ENCODE data around the gene RPS6KA2.

The RPS6KA2 gene

DNA sequence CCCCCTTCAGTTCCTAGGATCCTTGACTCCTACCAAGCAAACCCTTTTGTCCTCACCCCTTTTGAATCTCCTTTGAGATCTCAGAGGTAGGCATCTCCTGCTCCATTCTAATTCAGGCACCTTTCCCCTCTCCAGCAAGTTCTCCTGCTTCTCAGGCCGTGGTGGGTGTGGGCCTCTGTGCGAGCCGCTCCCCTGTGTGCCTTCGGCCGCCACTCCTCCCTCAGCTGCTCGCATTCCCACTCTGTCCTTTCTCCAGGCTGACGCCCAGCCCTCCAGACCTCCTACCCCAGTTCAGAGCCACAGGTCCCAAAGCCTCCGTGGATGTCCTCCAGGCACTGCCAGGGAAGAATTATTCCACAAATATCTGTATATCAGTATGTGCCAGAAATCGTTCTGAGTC, 19.7 kb upstream of the RPS6KA2 start:
- H3K23ac ChIP-seq (ENCODE audit: low read length): no peak overlapping the region
- H4K8ac ChIP-seq (ENCODE audit: low read depth, low read length): no peak overlapping the region
- no peaks in the 10 kb centered on the region for H3K27me3 ChIP-seq (ENCODE audit: insufficient read depth, low read length)
- no peak overlapping the region for H2AFZ ChIP-seq (ENCODE audit: insufficient read depth, low read length, poor library complexity)
- H3K79me1 ChIP-seq (ENCODE audit: low read length): no peaks in the 10 kb centered on the region
- WGBS (ENCODE audit: extremely low coverage, insufficient coverage, insufficient read length): no CpG with 5 or more reads among the region's 9 CpGs
- no peak overlapping the region for H2BK12ac ChIP-seq (ENCODE audit: low read length)
- no peak overlapping the region for H3K4ac ChIP-seq (ENCODE audit: low read depth, low read length)
- no peak overlapping the region for H4K91ac ChIP-seq (ENCODE audit: low read depth, low read length)
- no peak overlapping the region for H3K18ac ChIP-seq (ENCODE audit: low read length)
- H4K12ac ChIP-seq (ENCODE audit: low read depth, low read length): no peak overlapping the region
- H3K14ac ChIP-seq (ENCODE audit: low read length): no peak overlapping the region
- H3K9ac ChIP-seq (ENCODE audit: low read length): no peak overlapping the region
- no peak overlapping the region for H3K4me2 ChIP-seq (ENCODE audit: low read length)
- no peak overlapping the region for H2AK5ac ChIP-seq (ENCODE audit: low read length)
- H3K27ac ChIP-seq (ENCODE audit: low read depth, low read length): no peak overlapping the region
- H2BK5ac ChIP-seq (ENCODE audit: low read depth, low read length, poor library complexity): no peak overlapping the region
- peaks cover 7% of the 10 kb centered on the region for H3K9me3 ChIP-seq (ENCODE audit: insufficient read depth, low read depth, low read length)
- no peaks in the 10 kb centered on the region for H3K36me3 ChIP-seq (ENCODE audit: control insufficient read depth in 1 of 2, insufficient read depth in 2 of 2, low read length in 2 of 2)
- no peaks in the 10 kb centered on the region for H3K4me1 ChIP-seq (ENCODE audit: control insufficient read depth in 1 of 2, insufficient read depth in 2 of 2, low read length in 2 of 2)
- H3K4me3 ChIP-seq (ENCODE audit: low read depth, low read length): no peak overlapping the region
- DNase-seq: no peak
- H3K79me2 ChIP-seq (ENCODE audit: control insufficient read depth, insufficient read depth, low read length, poor library complexity): no peaks in the 10 kb centered on the region
- no peak overlapping the region for H2BK120ac ChIP-seq (ENCODE audit: insufficient read depth, low read length, poor library complexity)

DNA sequence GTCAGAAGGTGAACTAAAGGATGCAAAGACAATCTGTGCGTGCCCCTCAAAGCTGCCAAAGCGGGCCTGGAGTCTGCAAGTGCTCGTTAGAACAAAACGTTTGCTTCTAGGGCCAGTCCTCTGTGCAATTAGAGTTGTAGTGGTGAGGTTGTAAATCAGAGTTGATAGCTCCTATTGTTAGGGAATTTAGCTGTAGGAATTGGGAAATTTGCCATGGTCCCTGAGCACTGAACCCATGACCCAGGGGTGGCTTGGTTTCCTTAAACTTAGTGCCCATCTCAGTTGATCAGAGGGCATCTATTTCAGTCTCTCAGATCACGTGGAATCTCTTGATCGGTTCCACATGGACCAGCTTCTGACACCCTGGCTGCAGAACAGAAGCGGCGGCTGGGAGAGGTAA, 18.8 kb upstream of the RPS6KA2 start:
- Histone ChIP-seq H2BK5ac (ENCODE audit: low read depth, low read length, poor library complexity) (no peak overlapping the region), H3K23ac (ENCODE audit: low read length) (no peak overlapping the region), H3K4ac (ENCODE audit: low read depth, low read length) (no peak overlapping the region), H3K4me3 (ENCODE audit: low read depth, low read length) (no peak overlapping the region), H4K91ac (ENCODE audit: low read depth, low read length) (no peak overlapping the region), H2AFZ (ENCODE audit: insufficient read depth, low read length, poor library complexity) (no peak overlapping the region), H3K14ac (ENCODE audit: low read length) (no peak overlapping the region), H3K36me3 (ENCODE audit: control insufficient read depth in 1 of 2, insufficient read depth in 2 of 2, low read length in 2 of 2) (no peaks in the 10 kb centered on the region), H3K27ac (ENCODE audit: low read depth, low read length) (no peak overlapping the region), H4K8ac (ENCODE audit: low read depth, low read length) (no peak overlapping the region), H3K9me3 (ENCODE audit: insufficient read depth, low read depth, low read length) (peaks cover 7% of the 10 kb centered on the region), H3K27me3 (ENCODE audit: insufficient read depth, low read length) (no peaks in the 10 kb centered on the region), H3K18ac (ENCODE audit: low read length) (no peak overlapping the region), H2AK5ac (ENCODE audit: low read length) (no peak overlapping the region), H2BK12ac (ENCODE audit: low read length) (no peak overlapping the region), H3K4me1 (ENCODE audit: control insufficient read depth in 1 of 2, insufficient read depth in 2 of 2, low read length in 2 of 2) (no peaks in the 10 kb centered on the region), H2BK120ac (ENCODE audit: insufficient read depth, low read length, poor library complexity) (no peak overlapping the region), H4K12ac (ENCODE audit: low read depth, low read length) (no peak overlapping the region), H3K79me2 (ENCODE audit: control insufficient read depth, insufficient read depth, low read length, poor library complexity) (no peaks in the 10 kb centered on the region), H3K79me1 (ENCODE audit: low read length) (no peaks in the 10 kb centered on the region), H3K4me2 (ENCODE audit: low read length) (no peak overlapping the region), H3K9ac (ENCODE audit: low read length) (no peak overlapping the region)
- no CpG with 5 or more reads among the region's 8 CpGs for WGBS (ENCODE audit: extremely low coverage, insufficient coverage, insufficient read length)
- no peak for DNase-seq

DNA sequence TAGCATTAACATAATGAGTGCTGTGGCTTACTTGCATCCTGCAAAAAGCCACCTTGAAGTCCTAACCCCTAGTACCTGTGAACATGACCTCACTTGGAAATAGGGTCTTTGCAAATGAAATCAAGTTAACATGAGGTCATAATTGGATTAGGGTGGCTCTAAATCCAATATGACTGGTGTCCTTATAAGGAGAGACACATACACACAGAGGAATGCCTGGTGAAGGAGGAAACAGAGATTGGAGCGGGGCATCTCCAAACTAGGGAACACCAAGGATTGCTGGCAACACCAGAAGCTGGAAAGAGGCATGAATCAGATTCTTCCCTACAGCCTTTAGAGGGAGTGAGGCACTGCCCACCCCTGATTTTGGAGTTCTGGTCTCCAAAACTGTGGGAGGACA, 17.6 kb upstream of the RPS6KA2 start:
- Histone ChIP-seq H3K9ac (ENCODE audit: low read length) (no peak overlapping the region), H4K91ac (ENCODE audit: low read depth, low read length) (no peak overlapping the region), H3K27ac (ENCODE audit: low read depth, low read length) (no peak overlapping the region), H3K79me2 (ENCODE audit: control insufficient read depth, insufficient read depth, low read length, poor library complexity) (no peaks in the 10 kb centered on the region), H2AK5ac (ENCODE audit: low read length) (no peak overlapping the region), H3K79me1 (ENCODE audit: low read length) (no peaks in the 10 kb centered on the region), H3K27me3 (ENCODE audit: insufficient read depth, low read length) (no peaks in the 10 kb centered on the region), H3K4me3 (ENCODE audit: low read depth, low read length) (no peak overlapping the region), H2AFZ (ENCODE audit: insufficient read depth, low read length, poor library complexity) (no peak overlapping the region), H4K8ac (ENCODE audit: low read depth, low read length) (no peak overlapping the region), H3K23ac (ENCODE audit: low read length) (no peak overlapping the region), H3K36me3 (ENCODE audit: control insufficient read depth in 1 of 2, insufficient read depth in 2 of 2, low read length in 2 of 2) (no peaks in the 10 kb centered on the region), H2BK120ac (ENCODE audit: insufficient read depth, low read length, poor library complexity) (no peak overlapping the region), H2BK12ac (ENCODE audit: low read length) (no peak overlapping the region), H3K4ac (ENCODE audit: low read depth, low read length) (no peak overlapping the region), H3K18ac (ENCODE audit: low read length) (no peak overlapping the region), H3K9me3 (ENCODE audit: insufficient read depth, low read depth, low read length) (peaks cover 7% of the 10 kb centered on the region), H3K14ac (ENCODE audit: low read length) (no peak overlapping the region), H3K4me1 (ENCODE audit: control insufficient read depth in 1 of 2, insufficient read depth in 2 of 2, low read length in 2 of 2) (no peaks in the 10 kb centered on the region), H2BK5ac (ENCODE audit: low read depth, low read length, poor library complexity) (no peak overlapping the region), H3K4me2 (ENCODE audit: low read length) (no peak overlapping the region), H4K12ac (ENCODE audit: low read depth, low read length) (no peak overlapping the region)
- no CpG with 5 or more reads among the region's 1 CpG for WGBS (ENCODE audit: extremely low coverage, insufficient coverage, insufficient read length)
- no peak for DNase-seq

DNA sequence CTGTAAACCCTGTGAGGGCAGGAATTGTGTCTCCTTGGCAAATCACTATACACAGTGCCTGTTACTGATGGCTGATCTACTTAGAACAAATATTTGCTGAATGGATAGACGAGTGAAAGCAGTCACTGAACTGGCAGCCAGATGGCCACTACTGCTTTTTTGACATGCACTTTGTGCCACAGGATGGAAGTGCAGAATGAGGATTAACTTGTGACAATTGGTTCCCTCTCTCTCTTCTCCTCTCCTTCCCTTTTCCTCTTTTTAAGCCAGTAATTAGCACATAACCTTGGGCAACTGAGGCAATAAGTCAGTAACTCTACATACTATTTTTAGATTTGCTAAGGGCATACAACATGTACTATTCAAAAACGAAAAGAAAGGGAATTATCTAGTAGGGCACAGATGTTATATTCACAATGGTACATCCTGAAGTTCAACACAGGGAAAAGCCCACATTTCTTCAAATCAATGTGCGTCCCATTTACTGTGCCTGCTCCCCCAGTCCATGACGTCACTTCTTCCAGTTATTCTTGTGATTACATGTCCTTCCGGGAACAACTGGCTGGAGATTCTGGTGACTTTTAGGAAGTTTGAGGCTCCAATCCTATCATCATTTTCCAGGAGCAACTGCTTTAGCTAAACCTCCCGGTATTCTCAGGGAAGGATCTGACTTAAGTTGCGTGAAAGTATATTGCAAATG, 17.0 kb upstream of the RPS6KA2 start:
- H2BK12ac ChIP-seq (ENCODE audit: low read length): no peak overlapping the region
- no CpG with 5 or more reads among the region's 7 CpGs for WGBS (ENCODE audit: extremely low coverage, insufficient coverage, insufficient read length)
- DNase-seq: no peak

More for the DNA sequence above, 17.0 kb upstream of the RPS6KA2 start:
- Histone ChIP-seq H2BK120ac (ENCODE audit: insufficient read depth, low read length, poor library complexity) (no peak overlapping the region), H4K8ac (ENCODE audit: low read depth, low read length) (no peak overlapping the region), H3K27ac (ENCODE audit: low read depth, low read length) (no peak overlapping the region), H3K4ac (ENCODE audit: low read depth, low read length) (no peak overlapping the region), H2BK5ac (ENCODE audit: low read depth, low read length, poor library complexity) (no peak overlapping the region), H3K79me2 (ENCODE audit: control insufficient read depth, insufficient read depth, low read length, poor library complexity) (no peaks in the 10 kb centered on the region), H3K9ac (ENCODE audit: low read length) (no peak overlapping the region), H3K4me3 (ENCODE audit: low read depth, low read length) (no peak overlapping the region), H3K18ac (ENCODE audit: low read length) (no peak overlapping the region), H3K9me3 (ENCODE audit: insufficient read depth, low read depth, low read length) (peaks cover 7% of the 10 kb centered on the region), H3K79me1 (ENCODE audit: low read length) (no peaks in the 10 kb centered on the region), H3K4me2 (ENCODE audit: low read length) (no peak overlapping the region), H3K27me3 (ENCODE audit: insufficient read depth, low read length) (no peaks in the 10 kb centered on the region), H4K91ac (ENCODE audit: low read depth, low read length) (no peak overlapping the region), H2AFZ (ENCODE audit: insufficient read depth, low read length, poor library complexity) (no peak overlapping the region), H3K36me3 (ENCODE audit: control insufficient read depth in 1 of 2, insufficient read depth in 2 of 2, low read length in 2 of 2) (no peaks in the 10 kb centered on the region), H3K14ac (ENCODE audit: low read length) (no peak overlapping the region), H3K23ac (ENCODE audit: low read length) (no peak overlapping the region), H4K12ac (ENCODE audit: low read depth, low read length) (no peak overlapping the region), H2AK5ac (ENCODE audit: low read length) (no peak overlapping the region), H3K4me1 (ENCODE audit: control insufficient read depth in 1 of 2, insufficient read depth in 2 of 2, low read length in 2 of 2) (no peaks in the 10 kb centered on the region)
